BE2C (cell line): ENCODE measurements around the gene PHLDB2.

Experiments
- DNase-seq: peaks from one replicate; pipeline ENCODE4 v3.0.0-alpha.2; 2020
- H3K27me3 ChIP-seq: fragments of 250-450 bp; sonication (Bioruptor Pico); 2 replicates; pipeline ENCODE4 v1.5.1; 2020; ENCODE audit warnings: mild to moderate bottlenecking
- H3K36me3 ChIP-seq: fragments of 250-450 bp; sonication (Bioruptor Pico); 2 replicates; pipeline ENCODE4 v1.5.1; 2020; ENCODE audit warnings: mild to moderate bottlenecking
- H3K4me1 ChIP-seq: fragments of 250-450 bp; sonication (Bioruptor Pico); 2 replicates; pipeline ENCODE4 v1.5.1; 2020
- H3K4me3 ChIP-seq: 2 replicates; pipeline ENCODE4 v1.5.1; 2011; ENCODE audit warnings: low read depth, low read length
- H3K9me3 ChIP-seq: fragments of 250-450 bp; sonication (Bioruptor Pico); 2 replicates; pipeline ENCODE4 v1.5.1; 2020
- TF ChIP-seq, protein P1 (sequence below): IDR thresholded peaks from 2 replicates; pipeline ENCODE4 v1.5.1; 2012; ENCODE audit warnings: mild to moderate bottlenecking, low read depth, low read length

PHLDB2 gene

GRCh38 chr3:111947231-111947630, 88.2 kb downstream of the PHLDB2 start:
- TF ChIP-seq, protein P1, sequence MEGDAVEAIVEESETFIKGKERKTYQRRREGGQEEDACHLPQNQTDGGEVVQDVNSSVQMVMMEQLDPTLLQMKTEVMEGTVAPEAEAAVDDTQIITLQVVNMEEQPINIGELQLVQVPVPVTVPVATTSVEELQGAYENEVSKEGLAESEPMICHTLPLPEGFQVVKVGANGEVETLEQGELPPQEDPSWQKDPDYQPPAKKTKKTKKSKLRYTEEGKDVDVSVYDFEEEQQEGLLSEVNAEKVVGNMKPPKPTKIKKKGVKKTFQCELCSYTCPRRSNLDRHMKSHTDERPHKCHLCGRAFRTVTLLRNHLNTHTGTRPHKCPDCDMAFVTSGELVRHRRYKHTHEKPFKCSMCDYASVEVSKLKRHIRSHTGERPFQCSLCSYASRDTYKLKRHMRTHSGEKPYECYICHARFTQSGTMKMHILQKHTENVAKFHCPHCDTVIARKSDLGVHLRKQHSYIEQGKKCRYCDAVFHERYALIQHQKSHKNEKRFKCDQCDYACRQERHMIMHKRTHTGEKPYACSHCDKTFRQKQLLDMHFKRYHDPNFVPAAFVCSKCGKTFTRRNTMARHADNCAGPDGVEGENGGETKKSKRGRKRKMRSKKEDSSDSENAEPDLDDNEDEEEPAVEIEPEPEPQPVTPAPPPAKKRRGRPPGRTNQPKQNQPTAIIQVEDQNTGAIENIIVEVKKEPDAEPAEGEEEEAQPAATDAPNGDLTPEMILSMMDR: no peak
- Histone ChIP-seq H3K4me3 (no peak overlapping the region), H3K9me3 (no peaks in the 10 kb centered on the region), H3K4me1 (no peaks in the 10 kb centered on the region), H3K27me3 (peaks cover 35% of the 10 kb centered on the region), H3K36me3 (no peaks in the 10 kb centered on the region)
- no peak for DNase-seq

DNA sequence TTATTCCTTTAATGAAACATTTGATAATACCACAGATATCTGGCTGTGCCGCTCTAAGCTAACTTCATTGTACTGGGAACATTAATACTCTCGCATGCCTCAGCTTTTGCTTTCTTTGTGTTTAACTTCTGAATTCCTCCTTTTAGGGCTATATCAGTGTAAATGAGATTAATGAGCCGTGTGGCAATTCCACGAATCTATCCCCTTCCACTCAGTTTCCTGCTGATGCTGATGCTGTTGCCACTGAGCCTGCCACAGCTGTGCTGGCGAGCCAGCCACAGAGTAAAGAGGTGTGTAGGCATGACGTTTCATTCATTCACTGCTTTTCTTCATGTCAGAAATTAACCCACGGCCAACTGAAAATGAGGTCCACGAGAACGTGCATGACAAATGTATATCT, 89.7 kb downstream of the PHLDB2 start:
- DNase-seq: no peak
- TF ChIP-seq, protein P1: no peak
- no peaks in the 10 kb centered on the region for H3K9me3 ChIP-seq
- peaks cover 40% of the 10 kb centered on the region for H3K27me3 ChIP-seq
- no peaks in the 10 kb centered on the region for H3K36me3 ChIP-seq
- no peak overlapping the region for H3K4me3 ChIP-seq
- no peaks in the 10 kb centered on the region for H3K4me1 ChIP-seq

- Histone ChIP-seq H3K27me3 (peaks cover 40% of the 10 kb centered on the region), H3K4me3 (no peak overlapping the region), H3K4me1 (no peaks in the 10 kb centered on the region), H3K9me3 (no peaks in the 10 kb centered on the region), H3K36me3 (no peaks in the 10 kb centered on the region)
- TF ChIP-seq, protein P1: no peak
- no peak for DNase-seq
Measured at GRCh38 chr3:111949712-111950111, 90.6 kb downstream of the PHLDB2 start.

DNA sequence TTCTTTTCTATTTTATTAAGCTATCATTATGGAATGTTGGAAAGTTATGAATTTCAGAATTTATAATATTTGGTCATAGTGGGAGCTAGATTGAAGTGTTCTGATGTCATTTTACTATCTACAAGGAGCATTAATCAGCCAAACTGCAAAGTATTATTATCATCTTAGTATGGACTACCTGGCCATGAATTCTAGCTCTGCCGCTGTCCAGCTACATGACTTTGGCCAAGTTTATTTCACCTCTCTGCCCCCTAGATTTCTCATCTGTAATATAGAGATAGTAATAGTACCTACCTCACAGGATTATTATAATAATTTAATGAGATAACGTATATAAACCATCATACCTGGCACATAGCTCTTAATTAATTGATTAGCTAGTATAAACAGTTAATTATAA, 92.0 kb downstream of the PHLDB2 start:
- TF ChIP-seq, protein P1: no peak
- Histone ChIP-seq H3K9me3 (no peaks in the 10 kb centered on the region), H3K36me3 (no peaks in the 10 kb centered on the region), H3K27me3 (peaks cover 40% of the 10 kb centered on the region), H3K4me1 (no peaks in the 10 kb centered on the region), H3K4me3 (no peak overlapping the region)
- DNase-seq: no peak

DNA sequence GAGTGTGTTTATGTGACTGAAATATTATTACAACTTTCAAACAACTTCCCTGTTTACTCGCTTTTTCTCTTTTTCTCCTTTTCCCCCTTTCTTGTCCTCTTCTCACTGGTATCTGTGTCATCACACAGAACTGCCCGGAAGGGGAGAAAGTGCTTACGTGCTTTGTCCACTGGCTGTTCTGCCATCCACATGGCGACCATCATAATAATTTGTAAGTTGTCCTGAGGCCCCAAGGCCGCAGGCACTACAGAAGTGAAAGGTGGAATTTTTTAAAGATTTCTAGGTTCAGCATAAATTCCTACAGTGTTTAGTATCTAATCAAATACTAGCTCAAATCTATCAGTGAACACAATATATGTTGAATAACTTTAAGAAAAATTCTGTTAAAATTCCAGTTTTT, 93.0 kb downstream of the PHLDB2 start:
- H3K4me3 ChIP-seq: no peak overlapping the region
- TF ChIP-seq, protein P1: no peak
- no peaks in the 10 kb centered on the region for H3K36me3 ChIP-seq
- no peaks in the 10 kb centered on the region for H3K4me1 ChIP-seq
- H3K27me3 ChIP-seq: peaks cover 40% of the 10 kb centered on the region
- no peaks in the 10 kb centered on the region for H3K9me3 ChIP-seq
- DNase-seq: no peak

DNA sequence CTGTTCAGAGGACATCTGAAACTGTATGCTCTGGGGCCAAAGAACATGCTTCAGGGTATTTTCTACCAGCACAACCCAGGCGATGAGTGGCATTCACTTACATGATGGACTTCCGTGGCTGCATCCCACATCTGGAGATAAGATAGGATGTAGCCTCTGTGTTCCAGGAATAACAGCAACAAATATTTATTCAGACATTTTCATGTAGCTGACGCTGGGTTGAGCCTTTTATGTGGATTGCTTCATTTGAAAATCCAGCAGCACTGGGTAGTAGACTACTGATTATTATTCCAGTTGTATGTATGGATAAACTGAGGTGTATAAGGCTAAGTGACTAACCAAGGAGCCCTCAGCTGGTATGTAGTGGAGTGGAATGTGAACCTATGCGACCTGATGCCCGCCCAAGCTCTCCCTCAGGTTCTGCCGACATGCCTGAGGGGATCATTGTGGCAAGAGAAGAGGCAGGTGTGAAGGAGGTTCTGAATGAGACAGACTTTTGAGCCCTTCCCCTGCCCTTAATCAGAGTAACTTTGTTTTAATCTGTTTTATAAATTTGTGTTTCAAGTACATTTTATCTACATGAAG, 93.9 kb downstream of the PHLDB2 start:
- Histone ChIP-seq H3K4me3 (no peak overlapping the region), H3K4me1 (no peaks in the 10 kb centered on the region), H3K36me3 (no peaks in the 10 kb centered on the region), H3K9me3 (no peaks in the 10 kb centered on the region), H3K27me3 (peaks cover 35% of the 10 kb centered on the region)
- no peak for DNase-seq
- TF ChIP-seq, protein P1: no peak
